ENCODE data around the gene SPRED2. TPM values are rescaled to one million over a fixed set of nuclear protein-coding genes. Genes with fewer than 3 reads are reported as not detected.
A peak's percentile ranks its signal among the peaks of the same experiment; 100 is the strongest.

The SPRED2 gene
- polyA plus RNA-seq, 1 donor from 2014 or later = 0.94 TPM

- Mint-ChIP-seq H3K27me3 (peaks cover 7% of the 10 kb centered on the region), H3K4me3 (no peak overlapping the region), H3K4me1 (peaks cover 4 to 7% (median 6%) of the 10 kb centered on the region in 3 donors)
These were observed 150.6 kb downstream of the SPRED2 start for GRCh38 chr2:65281627-65282351.

GRCh38 chr2:65279756-65280155 lies 152.6 kb downstream of the SPRED2 start:
- H3K9me3 Mint-ChIP-seq = no peaks in the 10 kb centered on the region
- no peaks in the 10 kb centered on the region for H3K36me3 Mint-ChIP-seq
- peaks cover 6% of the 10 kb centered on the region for H3K27me3 Mint-ChIP-seq
- H3K4me3 Mint-ChIP-seq = peak overlapping the region in 2 of 4 donors; percentile 37 to 47
- peaks cover 4 to 7% (median 6%) of the 10 kb centered on the region in 3 donors for H3K4me1 Mint-ChIP-seq
- H3K27ac Mint-ChIP-seq = no peak overlapping the region

More at GRCh38 chr2:65281627-65282351, 150.6 kb downstream of the SPRED2 start:
- Mint-ChIP-seq H3K9me3 (no peaks in the 10 kb centered on the region), H3K27ac (no peak overlapping the region), H3K36me3 (peaks cover 2% of the 10 kb centered on the region)

GRCh38 chr2:65278531-65278981 lies 153.8 kb downstream of the SPRED2 start:
- H3K9me3 Mint-ChIP-seq = no peaks in the 10 kb centered on the region
- peaks cover 6% of the 10 kb centered on the region for H3K27me3 Mint-ChIP-seq
- no peak overlapping the region for H3K27ac Mint-ChIP-seq
- H3K36me3 Mint-ChIP-seq = peaks cover 2% of the 10 kb centered on the region
- H3K4me1 Mint-ChIP-seq = peaks cover 6 to 8% (median 7%) of the 10 kb centered on the region in 3 donors
- peak overlapping the region in 1 of 4 donors; percentile 21 for H3K4me3 Mint-ChIP-seq

GRCh38 chr2:65277791-65278483 lies 154.5 kb downstream of the SPRED2 start:
- H3K27me3 Mint-ChIP-seq = peaks cover 6% of the 10 kb centered on the region
- no peaks in the 10 kb centered on the region for H3K9me3 Mint-ChIP-seq
- peak overlapping the region in 1 of 3 donors; percentile 73 for H3K27ac Mint-ChIP-seq
- no peak overlapping the region for H3K4me3 Mint-ChIP-seq
- H3K4me1 Mint-ChIP-seq = peaks cover 6 to 8% (median 7%) of the 10 kb centered on the region in 3 donors
- peaks cover 2% of the 10 kb centered on the region for H3K36me3 Mint-ChIP-seq

- peaks cover 6 to 8% (median 7%) of the 10 kb centered on the region in 3 donors for H3K4me1 Mint-ChIP-seq
- H3K36me3 Mint-ChIP-seq = peaks cover 2% of the 10 kb centered on the region
- H3K4me3 Mint-ChIP-seq = no peak overlapping the region
- peaks cover 2% of the 10 kb centered on the region for H3K27me3 Mint-ChIP-seq
- no peaks in the 10 kb centered on the region for H3K9me3 Mint-ChIP-seq
- no peak overlapping the region for H3K27ac Mint-ChIP-seq
These were observed 155.3 kb downstream of the SPRED2 start for GRCh38 chr2:65277118-65277517.

- H3K36me3 Mint-ChIP-seq = peaks cover 2% of the 10 kb centered on the region
- peaks cover 6 to 8% (median 7%) of the 10 kb centered on the region in 3 donors for H3K4me1 Mint-ChIP-seq
- no peak overlapping the region for H3K4me3 Mint-ChIP-seq
- no peak overlapping the region for H3K27ac Mint-ChIP-seq
- peaks cover 2% of the 10 kb centered on the region for H3K27me3 Mint-ChIP-seq
- H3K9me3 Mint-ChIP-seq = no peaks in the 10 kb centered on the region
These were observed 155.8 kb downstream of the SPRED2 start for GRCh38 chr2:65276609-65277008.

GRCh38 chr2:65275141-65275915 lies 157.1 kb downstream of the SPRED2 start:
- Mint-ChIP-seq H3K4me1 (peaks cover 6 to 8% (median 7%) of the 10 kb centered on the region in 3 donors), H3K9me3 (no peaks in the 10 kb centered on the region), H3K27ac (no peak overlapping the region), H3K4me3 (no peak overlapping the region), H3K36me3 (peaks cover 2% of the 10 kb centered on the region), H3K27me3 (peaks cover 2% of the 10 kb centered on the region)

- Mint-ChIP-seq H3K27me3 (no peaks in the 10 kb centered on the region), H3K4me3 (no peak overlapping the region), H3K36me3 (peaks cover 2% of the 10 kb centered on the region), H3K9me3 (no peaks in the 10 kb centered on the region), H3K27ac (no peak overlapping the region), H3K4me1 (peaks cover 0 to 3% (median 1%) of the 10 kb centered on the region in 3 donors)
These were observed 159.1 kb downstream of the SPRED2 start for GRCh38 chr2:65273344-65273743.

- H3K27ac Mint-ChIP-seq = no peak overlapping the region
These were observed 163.4 kb downstream of the SPRED2 start for GRCh38 chr2:65268957-65269356.

GRCh38 chr2:65267008-65267407 lies 165.4 kb downstream of the SPRED2 start:
- no peak overlapping the region for H3K27ac Mint-ChIP-seq
- H3K9me3 Mint-ChIP-seq = no peaks in the 10 kb centered on the region
- no peaks in the 10 kb centered on the region for H3K27me3 Mint-ChIP-seq
- H3K4me3 Mint-ChIP-seq = no peak overlapping the region
- peaks cover 0 to 4% (median 1%) of the 10 kb centered on the region in 3 donors for H3K4me1 Mint-ChIP-seq
- H3K36me3 Mint-ChIP-seq = peaks cover 2% of the 10 kb centered on the region

More at GRCh38 chr2:65268957-65269356, 163.4 kb downstream of the SPRED2 start:
- peaks cover 2% of the 10 kb centered on the region for H3K36me3 Mint-ChIP-seq
- H3K4me3 Mint-ChIP-seq = no peak overlapping the region
- H3K4me1 Mint-ChIP-seq = peaks cover 0 to 4% (median 1%) of the 10 kb centered on the region in 3 donors
- H3K27me3 Mint-ChIP-seq = no peaks in the 10 kb centered on the region
- H3K9me3 Mint-ChIP-seq = no peaks in the 10 kb centered on the region

GRCh38 chr2:65265671-65266045 lies 166.7 kb downstream of the SPRED2 start:
- Mint-ChIP-seq H3K4me1 (peaks cover 1 to 4% (median 2%) of the 10 kb centered on the region in 3 donors), H3K27me3 (no peaks in the 10 kb centered on the region), H3K9me3 (no peaks in the 10 kb centered on the region), H3K4me3 (no peak overlapping the region), H3K27ac (no peak overlapping the region), H3K36me3 (peaks cover 2% of the 10 kb centered on the region)

- H3K27me3 Mint-ChIP-seq = no peaks in the 10 kb centered on the region
- no peak overlapping the region for H3K27ac Mint-ChIP-seq
- peaks cover 2% of the 10 kb centered on the region for H3K36me3 Mint-ChIP-seq
- no peaks in the 10 kb centered on the region for H3K9me3 Mint-ChIP-seq
- H3K4me1 Mint-ChIP-seq = peaks cover 2 to 4% (median 3%) of the 10 kb centered on the region in 3 donors
- H3K4me3 Mint-ChIP-seq = no peak overlapping the region
These were observed 167.4 kb downstream of the SPRED2 start for GRCh38 chr2:65264821-65265670.

- Mint-ChIP-seq H3K27ac (peak overlapping the region in 1 of 3 donors; percentile 63), H3K4me1 (peaks cover 2 to 4% (median 3%) of the 10 kb centered on the region in 3 donors), H3K9me3 (no peaks in the 10 kb centered on the region)
These were observed 168.4 kb downstream of the SPRED2 start for GRCh38 chr2:65263986-65264385.

GRCh38 chr2:65263262-65263661 lies 169.1 kb downstream of the SPRED2 start:
- no peaks in the 10 kb centered on the region for H3K27me3 Mint-ChIP-seq
- H3K27ac Mint-ChIP-seq = peak overlapping the region in 1 of 3 donors; percentile 16
- H3K36me3 Mint-ChIP-seq = peaks cover 2% of the 10 kb centered on the region
- no peaks in the 10 kb centered on the region for H3K9me3 Mint-ChIP-seq
- H3K4me1 Mint-ChIP-seq = peaks cover 4 to 8% (median 5%) of the 10 kb centered on the region in 3 donors
- no peak overlapping the region for H3K4me3 Mint-ChIP-seq

More at GRCh38 chr2:65263986-65264385, 168.4 kb downstream of the SPRED2 start:
- Mint-ChIP-seq H3K4me3 (no peak overlapping the region), H3K36me3 (peaks cover 2% of the 10 kb centered on the region), H3K27me3 (no peaks in the 10 kb centered on the region)
